ENCODE data around the gene HDLBP.

The HDLBP gene

DNA sequence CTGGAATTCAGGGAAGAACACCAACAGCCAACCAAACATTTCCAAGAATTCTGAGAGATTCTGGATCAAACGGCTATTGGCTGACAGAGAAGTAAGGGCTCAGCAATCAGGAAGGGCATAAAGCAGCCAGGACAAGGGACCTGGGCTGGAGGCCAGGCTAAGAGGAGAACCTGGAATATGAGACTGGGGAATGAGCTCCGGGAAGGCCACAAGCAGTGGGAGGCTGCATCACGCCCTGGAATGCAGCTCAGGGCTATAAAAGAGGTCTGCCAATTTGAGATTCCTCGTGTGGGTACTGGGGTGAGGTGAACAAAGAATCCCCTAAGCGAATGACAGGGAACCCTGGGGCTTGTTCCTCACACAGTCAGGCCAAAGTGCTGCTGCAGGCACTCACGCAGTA, 66.6 kb downstream of the HDLBP start:
- no peak for DNase-seq

DNA sequence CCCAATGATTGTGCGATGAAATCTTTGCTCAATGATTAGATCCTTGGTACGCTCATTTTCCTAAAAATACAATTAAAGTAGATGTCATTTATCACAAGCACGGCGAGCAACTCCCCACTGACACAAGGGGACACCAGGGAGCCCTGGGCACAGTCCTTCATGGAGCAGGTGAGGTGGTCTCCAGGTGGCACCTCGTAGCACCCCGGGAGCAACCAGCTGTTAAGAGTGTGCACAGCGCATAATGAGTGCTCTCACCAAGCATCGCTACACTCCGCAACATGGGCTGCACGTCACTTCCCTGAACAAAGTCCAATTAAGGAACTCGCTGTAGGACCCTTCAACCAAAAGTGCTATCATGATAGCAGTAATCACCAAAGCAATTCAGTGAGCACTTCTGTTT, 67.2 kb downstream of the HDLBP start:
- no peak for DNase-seq

DNA sequence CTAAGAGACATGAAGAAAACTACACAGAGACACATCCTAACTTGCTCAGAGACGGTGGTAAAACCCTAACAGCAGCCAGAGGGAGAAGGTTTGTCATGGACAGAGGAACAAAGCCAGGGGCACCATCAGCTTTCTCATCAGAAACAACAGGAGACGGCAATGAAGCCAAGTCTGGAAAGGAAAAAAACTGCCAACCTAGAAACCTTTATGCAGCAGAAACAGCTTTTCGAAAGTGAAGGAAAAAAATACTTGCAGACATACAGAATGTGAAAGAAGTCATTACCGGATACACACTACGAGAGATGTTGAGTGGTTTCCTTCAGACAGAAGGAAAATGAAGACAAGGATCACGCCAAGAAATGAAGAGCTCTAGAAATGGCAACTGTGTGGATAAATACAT, 71.1 kb downstream of the HDLBP start:
- DNase-seq = no peak

DNA sequence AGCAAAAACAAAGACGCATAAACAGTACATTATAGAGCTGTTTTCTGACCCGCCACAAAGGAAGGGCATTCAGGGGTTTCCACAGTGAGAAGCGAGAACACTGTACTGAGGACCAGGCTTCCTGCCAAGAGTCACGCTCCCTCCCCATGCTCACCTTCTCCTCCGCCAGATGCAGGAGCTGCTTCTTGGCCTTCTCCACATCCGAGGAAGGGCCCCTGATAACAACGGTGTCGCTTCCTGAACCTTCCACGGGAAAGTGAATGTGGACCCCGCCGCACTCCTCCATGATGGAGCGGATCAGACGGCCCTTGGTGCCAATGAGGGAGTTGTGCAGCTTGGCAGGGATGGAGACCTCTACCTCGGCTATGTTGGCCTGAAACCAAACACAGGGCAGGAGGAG, 73.2 kb downstream of the HDLBP start:
- no peak for DNase-seq

DNA sequence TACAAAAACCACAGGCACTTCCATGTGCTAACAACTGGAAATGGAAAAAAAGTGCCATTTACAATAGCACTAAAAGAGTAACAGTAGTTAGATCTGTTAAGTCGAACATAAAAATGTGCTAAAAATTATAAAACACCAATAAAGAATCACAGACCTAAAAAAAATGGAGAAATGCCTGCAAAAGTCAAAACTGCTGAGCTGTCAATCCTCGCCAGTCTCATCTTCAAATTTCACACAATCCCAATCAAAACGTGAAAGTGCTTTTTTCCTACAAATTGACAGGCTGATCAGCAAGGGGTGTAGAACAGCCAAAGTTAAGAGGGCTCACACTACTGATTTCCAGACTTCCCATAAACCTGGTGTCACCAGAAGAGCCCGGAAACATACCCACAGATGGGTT, 73.8 kb downstream of the HDLBP start:
- no peak for DNase-seq

DNA sequence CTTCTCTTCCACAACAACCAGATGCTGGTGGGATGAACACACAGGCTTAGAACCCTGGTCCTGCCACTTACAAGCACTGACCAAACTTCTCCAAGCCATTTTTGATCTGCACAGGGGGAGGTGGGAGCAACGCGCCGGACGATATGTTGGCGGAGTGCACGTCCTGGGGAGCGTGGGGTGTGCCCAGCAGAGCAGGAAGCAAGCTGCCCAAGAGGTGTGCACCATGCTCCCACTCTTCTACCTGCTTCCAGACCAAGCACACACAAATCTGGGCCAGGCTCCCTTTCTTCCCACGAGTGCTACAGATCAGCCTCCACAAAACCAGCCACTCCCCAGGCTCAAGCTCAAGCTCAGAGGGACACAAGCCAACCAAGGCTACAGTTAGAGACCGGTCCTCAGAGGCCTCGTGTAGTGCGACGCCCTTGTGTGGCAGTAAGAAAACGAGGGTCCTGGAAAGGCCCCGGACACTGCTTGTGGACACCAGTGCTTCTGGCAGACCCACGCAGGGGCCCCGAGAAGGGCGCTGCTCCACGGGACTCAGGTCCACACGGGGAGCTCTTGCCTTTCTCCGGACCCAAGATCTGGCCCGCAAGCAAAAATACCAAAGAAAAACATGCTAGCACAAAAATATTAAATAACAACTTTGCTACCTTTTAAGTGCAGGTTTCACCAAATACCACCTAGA, 75.0 kb downstream of the HDLBP start:
- no peak for DNase-seq

DNA sequence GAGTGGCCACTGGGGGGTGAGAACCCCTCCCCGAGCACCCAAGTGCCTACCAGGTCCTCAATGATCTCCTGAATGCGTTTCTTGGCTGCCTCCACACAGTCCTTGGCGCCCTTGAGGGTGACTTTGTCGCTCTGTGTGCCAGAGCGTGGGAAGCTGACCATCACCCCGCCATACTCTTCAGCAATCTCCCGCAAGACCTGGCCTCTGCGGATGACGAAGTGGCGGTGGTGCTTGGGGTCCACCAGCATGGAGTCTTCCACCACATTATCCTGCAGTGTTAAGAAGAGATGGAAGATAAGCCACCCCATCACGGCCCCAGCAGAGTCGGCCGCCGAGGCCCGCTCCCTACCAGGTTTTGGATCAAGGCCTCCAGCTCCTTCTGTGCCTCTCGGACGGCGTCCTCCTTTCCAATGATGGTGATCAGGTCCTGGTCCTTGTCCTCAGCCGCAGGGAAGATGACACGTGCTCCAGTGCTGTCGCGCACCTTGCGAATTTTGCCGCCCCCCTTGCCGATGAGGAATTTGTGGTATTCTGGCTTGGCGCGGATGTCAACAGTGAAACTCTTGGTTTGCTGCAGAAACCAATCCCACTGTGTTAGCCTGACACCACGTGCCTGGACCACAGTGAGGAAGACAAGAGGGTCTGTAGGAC, 75.8 kb downstream of the HDLBP start:
- no peak for DNase-seq

DNA sequence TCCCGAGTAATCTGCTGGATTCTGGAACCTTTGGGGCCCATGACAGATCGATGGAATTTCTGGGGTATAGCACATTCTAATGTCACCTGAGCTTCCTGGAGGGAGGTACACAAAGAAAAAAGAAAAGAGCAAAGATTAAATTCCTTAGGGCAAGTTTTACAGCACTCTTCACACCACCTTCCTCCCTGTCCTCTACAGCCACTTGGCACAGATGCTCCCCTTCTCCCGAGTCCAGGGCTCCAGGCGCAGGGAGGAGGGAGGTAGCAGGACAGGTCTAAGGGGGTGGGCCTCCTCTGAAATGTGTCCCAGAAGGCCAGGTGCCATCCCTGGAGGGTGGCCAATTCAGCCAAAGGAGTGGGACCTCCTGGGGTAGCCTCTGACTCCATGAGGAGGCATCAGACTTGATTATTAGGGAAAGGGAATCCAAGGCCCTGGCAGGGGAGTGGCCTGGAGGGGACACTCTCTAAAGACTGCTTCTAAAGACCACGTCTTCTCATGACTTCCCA, 76.7 kb downstream of the HDLBP start:
- DNase-seq = no peak

DNA sequence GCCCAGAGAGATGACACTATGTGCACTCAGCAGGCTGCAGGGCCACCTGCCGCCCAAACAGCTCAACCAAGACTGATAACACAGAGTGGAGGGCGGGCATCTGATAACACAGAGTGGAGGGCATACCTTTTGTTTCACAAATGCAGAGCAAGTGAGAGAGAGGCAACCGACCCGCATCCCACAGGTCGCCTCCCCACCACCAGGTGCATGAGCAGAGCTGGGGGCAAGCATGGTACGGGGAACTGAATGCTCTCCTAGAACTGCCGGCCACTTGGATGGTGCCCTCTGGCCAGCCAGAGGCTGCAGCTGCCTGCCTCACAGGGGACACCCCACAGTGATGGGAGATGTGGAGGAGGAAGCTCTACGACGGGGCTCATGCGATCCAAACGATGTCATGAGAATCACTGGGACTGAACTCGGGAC, 77.5 kb downstream of the HDLBP start:
- no peak for DNase-seq

DNA sequence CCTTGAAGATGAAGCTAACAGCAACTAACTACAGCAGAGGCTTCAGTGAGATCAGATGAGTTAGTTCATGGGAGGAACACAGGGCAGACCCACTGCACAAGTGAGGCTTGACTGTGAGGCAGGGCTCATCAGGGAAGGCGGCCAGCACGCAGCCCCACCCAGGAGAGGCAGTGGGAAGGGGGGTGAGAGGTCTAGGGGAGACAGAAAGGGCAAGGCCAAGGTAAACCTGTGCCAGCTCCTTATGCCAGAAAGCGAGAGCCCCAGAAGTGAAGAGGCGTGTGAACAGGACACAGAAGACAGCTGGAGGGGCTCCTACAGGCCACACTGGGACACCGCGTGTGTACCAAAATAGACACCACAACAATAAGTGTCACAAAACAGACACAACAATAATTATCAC, 78.4 kb downstream of the HDLBP start:
- DNase-seq = no peak

DNA sequence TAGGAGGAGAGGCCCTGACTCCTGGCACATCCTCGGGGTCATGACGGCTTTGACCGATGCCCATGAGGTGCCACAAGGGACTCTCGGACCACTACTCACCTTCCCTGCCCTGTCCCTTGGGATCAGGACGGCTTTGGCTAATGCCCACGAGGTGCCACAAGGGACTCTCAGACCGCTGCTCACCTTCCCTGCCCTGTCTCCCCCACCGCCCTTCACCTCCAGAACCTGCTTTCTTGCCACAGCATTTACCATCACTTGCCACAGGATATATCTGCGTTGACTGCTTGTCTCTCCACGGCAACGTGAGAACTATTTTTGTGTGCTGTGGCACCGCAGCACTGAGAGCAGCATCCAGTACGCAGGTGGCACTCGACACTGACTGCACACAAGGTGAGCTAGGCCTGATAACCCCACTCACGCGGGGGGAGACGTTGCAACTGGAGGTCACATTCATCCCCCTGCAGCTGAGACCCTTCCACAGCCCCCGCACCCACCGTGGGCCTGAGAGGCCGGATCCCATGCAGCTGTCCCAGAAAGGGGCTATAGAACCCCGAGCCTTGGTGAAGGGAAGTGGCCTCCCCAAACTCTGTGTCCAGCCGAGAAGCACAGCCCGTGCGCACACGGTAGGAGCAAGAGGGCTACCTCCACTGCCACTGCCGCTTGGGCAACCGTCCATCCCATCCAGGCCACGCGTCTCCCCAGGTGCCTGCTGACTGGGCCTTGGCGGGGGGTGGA, 79.4 kb downstream of the HDLBP start:
- DNase-seq = no peak

DNA sequence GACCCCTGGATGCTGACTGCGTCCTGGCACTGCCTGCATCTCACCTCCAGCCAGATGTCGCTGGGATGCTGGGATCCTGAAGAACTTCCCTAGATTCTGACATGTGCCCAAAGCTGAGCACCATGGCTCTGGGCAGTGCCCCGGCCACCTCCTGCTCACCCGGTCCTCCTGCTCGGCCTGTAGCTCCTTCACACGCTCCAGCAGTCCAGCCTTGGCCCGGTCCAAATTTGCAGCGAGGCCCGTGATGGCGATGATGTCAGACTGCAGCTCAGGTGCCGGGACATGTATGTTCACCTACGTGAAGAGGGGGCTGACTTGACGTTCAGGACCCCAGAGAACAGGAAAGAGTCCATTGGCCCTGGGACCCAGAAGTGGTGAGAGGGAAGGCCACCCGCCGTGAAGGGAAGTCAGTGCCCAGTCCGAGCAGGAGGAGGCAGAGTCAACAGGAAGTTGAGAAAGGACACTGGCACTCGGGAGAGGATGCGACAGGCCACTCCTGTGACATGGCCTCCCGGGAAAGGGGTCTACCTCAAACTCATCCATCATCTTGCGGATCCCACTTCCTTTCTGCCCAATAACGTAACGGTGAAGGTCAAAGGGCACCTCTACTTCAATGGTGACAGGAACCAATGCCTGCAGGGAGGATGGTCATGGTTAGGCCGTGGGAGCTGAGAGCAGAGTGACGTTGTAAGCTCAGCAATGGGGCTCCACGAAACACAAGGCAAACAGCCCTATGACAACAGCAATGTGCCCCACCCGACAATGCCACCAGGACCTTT, 80.3 kb downstream of the HDLBP start:
- no peak for DNase-seq

DNA sequence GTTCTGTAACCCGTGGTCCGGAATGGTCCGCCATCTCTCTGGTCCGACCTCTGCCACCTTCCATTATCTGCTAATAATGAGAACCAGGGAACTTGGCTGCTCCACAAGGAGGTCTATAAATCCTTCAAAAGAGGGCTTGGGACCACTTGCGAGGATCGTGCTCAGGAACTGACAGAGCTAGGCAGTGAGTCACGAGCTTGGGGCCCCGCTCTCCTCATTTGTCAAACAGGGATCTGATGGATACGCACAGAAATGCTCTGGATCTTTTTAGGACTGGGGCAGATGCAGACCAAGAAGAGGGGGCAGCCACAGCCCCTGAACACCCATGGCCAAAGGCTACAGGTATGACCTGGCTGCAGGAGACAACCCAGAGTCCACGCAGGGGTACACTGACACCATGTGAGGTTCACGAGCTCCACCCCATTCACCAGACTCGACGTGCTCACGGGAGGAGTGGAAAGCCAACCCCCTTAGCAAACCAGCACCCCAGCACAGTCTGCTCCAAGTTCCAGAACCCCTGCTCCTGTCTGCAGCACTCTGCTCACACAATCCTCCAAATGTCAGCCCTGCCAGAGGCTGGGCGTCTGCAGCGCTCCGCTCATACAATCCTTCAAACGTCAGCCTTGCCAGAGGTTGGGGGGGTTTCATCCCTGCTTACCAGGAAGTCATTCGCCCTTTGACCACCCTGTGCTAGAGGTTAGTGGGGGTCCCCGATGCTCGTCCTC, 81.2 kb downstream of the HDLBP start:
- no peak for DNase-seq

DNA sequence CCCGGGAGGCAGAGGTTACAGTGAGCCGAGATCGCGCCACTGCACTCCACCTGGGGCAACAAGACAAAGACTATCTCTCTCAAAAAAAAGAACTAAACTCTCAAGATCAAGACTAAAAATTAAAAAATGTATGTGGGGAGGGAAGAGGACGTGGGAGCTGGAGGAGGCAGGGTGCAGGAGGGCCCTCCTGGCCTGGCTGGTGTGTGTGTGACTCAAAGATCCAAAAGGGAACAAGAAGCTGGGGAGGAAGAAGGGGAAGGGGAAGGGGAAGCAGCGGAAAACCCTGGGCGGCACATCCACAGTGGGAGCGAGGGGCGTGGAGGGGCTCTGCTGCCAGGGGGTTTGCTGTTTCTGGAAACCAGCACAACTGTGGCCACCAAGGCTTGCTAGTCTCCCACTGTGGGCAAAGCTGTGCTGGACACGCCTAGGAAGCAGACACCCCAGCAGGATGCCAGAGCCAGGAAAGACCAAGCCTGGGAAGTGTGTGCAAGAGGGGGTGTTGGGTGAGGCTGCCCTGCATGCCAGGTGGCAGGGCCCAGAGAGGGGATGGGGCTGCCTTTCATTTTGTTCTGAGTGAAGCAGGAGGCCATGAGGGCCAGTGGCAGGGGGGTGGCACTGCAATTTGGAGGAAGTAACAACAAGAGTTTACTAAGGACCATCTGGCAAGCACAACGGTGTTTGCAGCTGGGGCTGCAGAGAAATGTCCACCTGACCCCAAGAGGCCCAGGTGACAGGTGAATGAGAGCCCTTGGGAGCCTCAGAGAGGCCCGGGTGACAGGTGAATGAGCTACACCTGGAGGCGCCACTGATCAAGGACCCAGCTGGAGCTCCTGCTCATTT, 82.5 kb downstream of the HDLBP start:
- no peak for DNase-seq

DNA sequence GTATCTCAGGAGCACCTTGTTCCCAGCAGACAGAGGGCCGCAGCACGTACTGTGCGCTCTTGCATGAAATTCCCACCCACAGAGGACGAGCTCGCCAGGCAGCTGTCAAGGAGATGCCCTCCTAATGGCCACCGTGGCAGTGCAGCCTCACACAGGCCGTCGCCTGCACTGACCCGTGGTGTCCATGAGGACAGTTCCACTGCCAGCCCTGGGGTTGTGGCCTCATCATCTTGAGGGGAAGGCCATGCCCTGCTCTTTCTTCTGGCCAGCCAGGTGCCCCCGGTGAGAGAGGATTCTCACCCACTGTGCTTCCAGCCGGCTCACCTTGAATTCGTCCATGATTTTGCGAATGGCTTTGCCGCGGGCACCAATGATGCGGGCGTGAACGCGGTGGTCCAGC, 85.0 kb downstream of the HDLBP start:
- no peak for DNase-seq

DNA sequence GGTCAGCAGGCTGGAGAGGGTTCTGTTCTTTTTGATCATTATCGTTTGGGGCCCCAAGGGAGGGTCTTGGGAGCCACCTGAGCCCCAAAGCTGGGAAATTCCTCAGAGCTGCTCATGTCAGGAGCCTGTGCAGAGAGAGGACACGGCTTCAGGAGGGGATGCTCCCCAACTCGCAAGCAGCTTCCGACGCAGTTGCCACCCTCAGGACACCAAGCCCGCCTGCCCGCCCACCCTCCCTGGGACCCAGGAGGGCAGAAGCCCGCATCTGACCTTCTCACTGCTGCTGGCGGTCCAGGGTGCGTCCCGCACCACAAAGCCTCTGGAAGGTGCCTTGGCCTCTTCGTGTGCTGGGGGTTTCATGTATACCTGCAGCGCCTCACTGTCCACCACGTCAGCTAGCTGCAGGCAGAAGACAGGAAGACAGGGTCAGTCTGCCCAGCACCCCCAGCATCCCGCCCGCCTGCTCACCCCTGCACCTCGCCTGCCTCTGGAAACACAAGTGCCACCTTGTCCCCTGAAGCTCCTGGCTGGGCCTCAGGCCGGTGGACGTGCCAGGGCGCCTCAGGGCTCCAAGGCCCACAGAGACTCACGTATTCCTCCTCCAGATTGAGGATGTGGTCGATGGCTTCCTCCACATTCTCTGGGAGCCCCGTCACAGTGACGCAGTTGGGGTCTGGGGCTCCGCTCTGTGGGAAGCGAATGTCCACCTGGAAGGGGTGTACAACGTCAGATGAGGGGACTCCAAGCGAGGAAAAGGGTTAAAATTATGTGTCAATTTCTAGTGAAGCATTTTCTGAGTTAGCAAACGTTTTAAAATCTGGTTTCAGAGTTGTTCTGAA, 85.7 kb downstream of the HDLBP start:
- DNase-seq = no peak

DNA sequence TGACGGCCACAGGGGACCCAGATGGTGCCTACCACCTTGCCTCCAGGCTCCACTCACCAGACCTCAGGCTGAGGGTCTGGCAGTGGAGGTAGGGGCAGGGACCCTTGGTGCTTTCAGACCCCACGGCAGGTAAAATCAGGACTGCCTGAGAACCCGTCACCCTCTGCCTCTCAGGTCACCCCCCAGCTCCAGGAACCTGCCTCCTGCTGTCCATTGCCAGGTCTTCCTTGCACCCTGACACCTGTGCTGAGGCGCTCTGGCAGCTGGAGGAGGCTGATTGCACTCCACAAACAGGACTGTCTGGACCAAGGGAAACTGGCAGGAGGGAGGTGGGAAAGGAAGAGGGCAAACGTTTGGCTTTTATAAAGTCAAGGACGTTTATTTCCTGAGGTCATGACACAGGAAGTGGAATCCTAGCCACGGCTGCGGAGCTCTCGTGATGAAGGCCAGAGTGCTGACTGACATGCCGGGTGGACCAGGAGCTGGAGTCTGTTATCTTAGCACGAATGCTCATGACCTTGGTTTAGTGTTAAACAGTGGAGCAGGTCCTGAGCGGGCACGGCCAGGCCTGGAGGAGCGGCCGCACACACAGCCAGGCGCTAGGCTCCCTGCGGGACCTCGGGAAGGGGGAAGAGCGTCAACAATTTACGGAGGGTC, 86.5 kb downstream of the HDLBP start:
- no peak for DNase-seq

DNA sequence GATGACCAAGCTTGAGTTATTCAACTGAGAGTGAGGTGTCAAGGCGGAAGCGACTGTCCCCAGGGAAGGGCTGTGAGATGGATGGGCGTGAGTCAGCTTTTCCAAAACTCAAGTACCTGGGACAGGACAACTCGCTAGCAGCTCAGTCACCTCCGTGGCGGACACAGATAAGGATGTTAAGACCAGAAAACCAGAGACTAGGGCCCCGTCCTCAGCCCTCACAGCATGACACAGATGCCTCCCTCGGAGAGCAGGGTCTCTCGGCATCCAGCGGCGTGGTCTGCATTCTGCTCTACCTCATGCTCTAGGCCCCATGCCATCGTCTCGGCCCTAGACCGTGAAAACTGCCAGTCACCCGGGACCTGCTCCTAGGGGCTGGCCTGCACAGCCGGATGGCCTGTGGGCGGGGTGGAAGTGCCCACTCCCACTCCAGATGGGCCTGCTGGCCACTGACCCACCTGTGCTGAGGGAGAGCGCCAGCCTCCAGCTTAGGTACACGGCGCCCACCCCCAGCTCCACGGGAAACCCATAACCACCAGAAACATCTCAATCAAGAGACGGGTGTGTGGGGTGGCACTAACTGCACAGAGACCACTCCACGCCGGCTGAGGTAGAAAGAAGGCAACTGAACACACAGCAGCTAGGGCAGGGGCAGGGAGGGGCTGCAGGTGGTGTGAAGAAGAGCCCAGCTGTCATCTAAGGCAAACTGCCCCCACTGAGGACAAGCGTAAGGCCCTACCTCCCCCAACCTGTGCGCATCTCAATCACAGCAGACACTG, 87.2 kb downstream of the HDLBP start:
- DNase-seq = no peak

DNA sequence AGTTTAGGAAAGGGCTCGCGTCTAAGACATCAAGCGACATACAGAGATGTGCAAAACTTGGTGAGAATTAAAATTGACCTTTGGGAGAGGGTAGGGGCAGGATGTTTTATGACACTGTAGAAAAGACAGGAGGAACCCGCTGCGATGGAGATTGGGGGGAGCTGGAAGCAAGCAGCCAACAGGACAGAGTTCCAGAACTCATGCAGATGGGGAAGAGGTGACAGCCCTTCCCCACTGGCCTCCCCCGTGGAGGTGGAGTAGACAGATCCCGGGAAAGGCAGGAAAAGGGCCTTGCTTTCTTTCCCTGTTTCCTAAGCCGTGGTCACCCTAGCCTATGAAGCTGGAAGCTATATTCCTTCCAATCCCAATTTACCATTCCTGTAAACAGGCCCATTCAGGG, 87.9 kb downstream of the HDLBP start:
- DNase-seq = no peak

Data from 8988T (cell line).